ENCODE results near the gene RAPGEF3.

The RAPGEF3 gene

GRCh38 chr12:47748507-47748828 lies 10.2 kb downstream of the RAPGEF3 start:
- TF ChIP-seq CTCF (IDR thresholded peaks at IDR 0.05; ENCODE audit: low read depth, low read length): no peak
- DNase-seq (ENCODE audit: extremely low read depth, low read depth): no peak

GRCh38 chr12:47747596-47748506 lies 10.8 kb downstream of the RAPGEF3 start:
- TF ChIP-seq CTCF (IDR thresholded peaks at IDR 0.05; ENCODE audit: low read depth, low read length): no peak
- no peak for DNase-seq (ENCODE audit: extremely low read depth, low read depth)

GRCh38 chr12:47747126-47747525 lies 11.6 kb downstream of the RAPGEF3 start:
- no peak for TF ChIP-seq CTCF (IDR thresholded peaks at IDR 0.05; ENCODE audit: low read depth, low read length)
- no peak for DNase-seq (ENCODE audit: extremely low read depth, low read depth)

GRCh38 chr12:47746523-47746922 lies 12.2 kb downstream of the RAPGEF3 start:
- DNase-seq (ENCODE audit: extremely low read depth, low read depth): no peak
- no peak for TF ChIP-seq CTCF (IDR thresholded peaks at IDR 0.05; ENCODE audit: low read depth, low read length)

GRCh38 chr12:47746073-47746472 lies 12.6 kb downstream of the RAPGEF3 start:
- no peak for DNase-seq (ENCODE audit: extremely low read depth, low read depth)
- TF ChIP-seq CTCF (IDR thresholded peaks at IDR 0.05; ENCODE audit: low read depth, low read length): no peak

GRCh38 chr12:47745485-47746041 lies 13.1 kb downstream of the RAPGEF3 start:
- TF ChIP-seq CTCF (IDR thresholded peaks at IDR 0.05; ENCODE audit: low read depth, low read length): no peak
- no peak for DNase-seq (ENCODE audit: extremely low read depth, low read depth)

GRCh38 chr12:47744778-47745436 lies 13.8 kb downstream of the RAPGEF3 start:
- DNase-seq (ENCODE audit: extremely low read depth, low read depth): no peak
- TF ChIP-seq CTCF (IDR thresholded peaks at IDR 0.05; ENCODE audit: low read depth, low read length): no peak
